ENCODE results near the gene CIAPIN1. TPM values are rescaled to one million over a fixed set of nuclear protein-coding genes. Genes with fewer than 3 reads are reported as not detected.

CIAPIN1 gene
- total RNA-seq, 1 experiment from 2014 or later: 68.5 TPM

DNA sequence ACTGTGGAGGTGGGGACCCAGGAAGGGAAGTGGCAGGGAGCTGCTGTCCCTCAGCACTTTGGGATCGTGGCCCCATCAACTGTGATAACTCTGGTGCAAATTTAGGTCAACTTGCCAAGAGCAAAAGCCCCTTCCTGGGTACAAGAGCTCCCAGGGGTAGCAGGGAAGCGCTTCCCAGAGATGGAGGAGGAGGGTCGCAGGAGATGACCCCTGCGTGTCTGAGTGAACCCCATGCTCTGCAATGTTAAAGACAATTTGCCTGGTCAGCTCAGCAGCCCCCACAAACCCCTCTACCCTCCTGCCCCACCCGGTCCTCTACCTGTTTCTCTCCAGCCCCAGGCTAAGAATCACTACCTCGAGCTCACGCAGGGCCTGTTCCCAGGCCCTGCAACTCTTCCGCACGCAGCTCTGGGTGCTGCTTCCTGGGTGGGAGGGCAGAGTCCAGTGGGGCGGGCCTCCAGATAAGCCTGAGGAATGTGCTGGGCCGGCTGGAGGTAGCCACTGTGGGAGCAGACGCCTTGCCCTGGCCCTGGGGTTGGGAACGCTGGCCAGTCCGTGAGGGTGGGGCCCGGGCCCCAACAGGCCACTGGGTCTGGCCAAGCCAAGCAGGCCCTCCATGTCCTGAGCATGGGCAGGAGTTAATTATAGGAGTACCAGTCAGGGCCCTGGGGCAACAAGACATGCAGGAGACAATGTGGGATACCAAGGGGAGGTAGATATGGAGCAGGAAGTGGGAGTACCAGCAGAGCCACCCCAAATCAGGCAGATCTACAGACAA lies 33.0 kb upstream of the CIAPIN1 start:
- no peaks in the 10 kb centered on the region for H3K9me3 ChIP-seq (ENCODE audit: control insufficient read depth in 1 of 2, insufficient read depth in 1 of 2, low read depth in 1 of 2, low read length in 2 of 2)
- intact Hi-C loops (cut with micrococcal nuclease): no loop called here
- H2AFZ ChIP-seq (ENCODE audit: low read depth, low read length, poor library complexity, severe bottlenecking): no peak overlapping the region
- ChIA-PET RAD21 (ENCODE audit: low non-redundant PET in 1 of 2, low total read pairs in 2 of 2, uncharacterized antibody in 2 of 2, unreplicated experiment in 2 of 2) (no interaction called here), POLR2A (no interaction called here), CTCF (no interaction called here)
- DNase-seq (ENCODE audit: low read depth, low spot score) (no peak), ATAC-seq (no peak)
- no peaks in the 10 kb centered on the region for H3K9me2 ChIP-seq (ENCODE audit: insufficient read depth)
- H3K27me3 ChIP-seq (ENCODE audit: insufficient read depth, low read length): no peaks in the 10 kb centered on the region
- peak overlapping the region; percentile 48 for H3K4me2 ChIP-seq (ENCODE audit: low read length)
- no peaks in the 10 kb centered on the region for H3K36me3 ChIP-seq (ENCODE audit: control insufficient read depth in 1 of 2, insufficient read depth in 2 of 2, low read length in 2 of 2)
- H3K79me2 ChIP-seq (ENCODE audit: insufficient read depth, low read length): no peaks in the 10 kb centered on the region
- TF ChIP-seq ZFX (IDR thresholded peaks at IDR 0.05) (no peak), ZNF274 (IDR thresholded peaks at IDR 0.05; ENCODE audit: low read depth, low read length) (no peak), SRF (IDR thresholded peaks at IDR 0.05; ENCODE audit: low read depth) (no peak), POLR2A (IDR thresholded peaks at IDR 0.05; ENCODE audit: borderline replicate concordance, extremely low read depth, insufficient read depth, insufficient read length) (no peak), EGR1 (IDR thresholded peaks at IDR 0.05; ENCODE audit: low read depth) (no peak), FOSL1 (IDR thresholded peaks at IDR 0.05; ENCODE audit: low read depth) (no peak), YY1 (IDR thresholded peaks at IDR 0.05; ENCODE audit: extremely low read depth, insufficient replicate concordance, low read depth, low read length) (no peak), CBX3 (IDR thresholded peaks at IDR 0.05; ENCODE audit: low read depth) (no peak), EZH2phosphoT487 (IDR thresholded peaks at IDR 0.05; ENCODE audit: borderline replicate concordance) (no peak), SP1 (IDR thresholded peaks at IDR 0.05; ENCODE audit: low read depth) (no peak), TCF7L2 (IDR thresholded peaks at IDR 0.05; ENCODE audit: borderline replicate concordance, extremely low read depth, insufficient read depth, insufficient read length) (no peak)
- TF ChIP-seq, protein P1, sequence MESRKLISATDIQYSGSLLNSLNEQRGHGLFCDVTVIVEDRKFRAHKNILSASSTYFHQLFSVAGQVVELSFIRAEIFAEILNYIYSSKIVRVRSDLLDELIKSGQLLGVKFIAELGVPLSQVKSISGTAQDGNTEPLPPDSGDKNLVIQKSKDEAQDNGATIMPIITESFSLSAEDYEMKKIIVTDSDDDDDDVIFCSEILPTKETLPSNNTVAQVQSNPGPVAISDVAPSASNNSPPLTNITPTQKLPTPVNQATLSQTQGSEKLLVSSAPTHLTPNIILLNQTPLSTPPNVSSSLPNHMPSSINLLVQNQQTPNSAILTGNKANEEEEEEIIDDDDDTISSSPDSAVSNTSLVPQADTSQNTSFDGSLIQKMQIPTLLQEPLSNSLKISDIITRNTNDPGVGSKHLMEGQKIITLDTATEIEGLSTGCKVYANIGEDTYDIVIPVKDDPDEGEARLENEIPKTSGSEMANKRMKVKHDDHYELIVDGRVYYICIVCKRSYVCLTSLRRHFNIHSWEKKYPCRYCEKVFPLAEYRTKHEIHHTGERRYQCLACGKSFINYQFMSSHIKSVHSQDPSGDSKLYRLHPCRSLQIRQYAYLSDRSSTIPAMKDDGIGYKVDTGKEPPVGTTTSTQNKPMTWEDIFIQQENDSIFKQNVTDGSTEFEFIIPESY (IDR thresholded peaks at IDR 0.05; ENCODE audit: extremely low read depth, insufficient replicate concordance, low read length): no peak
- H3K9ac ChIP-seq (ENCODE audit: low read length): no peak overlapping the region
- no peak overlapping the region for H3K4me3 ChIP-seq (replicated peaks in 1 of 2; ENCODE audit: low read depth in 1 of 2, low read length in 2 of 2)
- BruUV-seq (replicated peaks): no TSS peak
- peaks cover 19 to 35% of the 10 kb centered on the region in 2 experiments; a peak in 3 of 4 replicates for H3K4me1 ChIP-seq (ENCODE audit: control insufficient read depth in 1 of 2, insufficient read depth in 2 of 2, low read length in 2 of 2)
- no peaks in the 10 kb centered on the region for H4K20me1 ChIP-seq (ENCODE audit: insufficient read depth)
- no peak overlapping the region for H3K27ac ChIP-seq (ENCODE audit: low read depth, low read length)
